Kidney (tissue), 14 donors: ENCODE results near the gene STIM1. TPM values are rescaled to one million over a fixed set of nuclear protein-coding genes. Genes with fewer than 3 reads are reported as not detected.

Source experiments
- DNase-seq, 5 donors: peaks; one replicate each; pipeline ENCODE4 v3.0.0-alpha.2; 2013 to 2020
- FAIRE-seq: peaks from 2 replicates; lab custom pipeline; 2012; peaks lifted over from hg19 to GRCh38; lab: Jason Lieb, UNC
- H3K27ac ChIP-seq, 2 donors: one replicate each; pipeline ENCODE4 v1.7.0; 2013; ENCODE audit warnings: low read depth in 2 of 2, low read length in 2 of 2, inconsistent platforms in 1 of 2
- H3K27me3 ChIP-seq: one replicate; pipeline ENCODE4 v1.7.1; 2013; ENCODE audit warnings: low read length, inconsistent platforms; ENCODE audit not compliant: control insufficient read depth, insufficient read depth
- H3K36me3 ChIP-seq, 3 donors: one replicate each; pipeline versions ENCODE4 v1.7.0 to v1.7.1; 2013; ENCODE audit warnings: low read length in 3 of 3, control low read depth in 1 of 3, inconsistent platforms in 1 of 3; ENCODE audit not compliant: insufficient read depth in 3 of 3, control insufficient read depth in 2 of 3
- H3K4me1 ChIP-seq, 3 donors: one replicate each; pipeline versions ENCODE4 v1.7.0 to v1.7.1; 2013; ENCODE audit warnings: low read length in 3 of 3, inconsistent platforms in 1 of 3, low read depth in 1 of 3; ENCODE audit not compliant: control insufficient read depth in 2 of 3, insufficient read depth in 2 of 3
- H3K4me3 ChIP-seq, 3 donors: one replicate each; pipeline versions ENCODE4 v1.7.0 to v1.8.1; 2013; ENCODE audit warnings: low read length in 3 of 3, control low read depth in 1 of 3, inconsistent platforms in 1 of 3
- H3K9ac ChIP-seq, 3 donors: one replicate each; pipeline versions ENCODE4 v1.7.0 to v1.7.1; 2013; ENCODE audit warnings: low read length in 3 of 3, control low read depth in 1 of 3, inconsistent platforms in 1 of 3
- H3K9me3 ChIP-seq, 3 donors: one replicate each; pipeline versions ENCODE4 v1.7.0 to v1.7.1; 2013; ENCODE audit warnings: low read length in 3 of 3, control low read depth in 1 of 3, inconsistent platforms in 1 of 3; ENCODE audit not compliant: control insufficient read depth in 2 of 3, insufficient read depth in 1 of 3
- intact Hi-C: fragments of 100-400 bp; cut with DNase I; formaldehyde crosslinking; loops from one replicate; pipeline ENCODE4 v1.11.1; 2022
- polyA plus RNA-seq: library from polyadenylated mRNA; stranded (reverse); fragments of 350-450 nt; fragmentation: Illumina TruSeq; extraction: RNeasy Lipid Tissue Mini Kit (QIAGEN cat#74804); gene quantifications from one replicate; pipeline ENCODE4 v1.2.3, GENCODE V29; 2014; ENCODE audit warnings: low read depth, low replicate concordance; ENCODE audit not compliant: insufficient read depth
- total RNA-seq: library from RNA; stranded (reverse); fragmentation: NEBNext Ultra II Directional; extraction: Animal tissue kit (Norgen Biotek cat#: 25700); gene quantifications from one replicate; pipeline ENCODE4 v1.2.1, GENCODE V29; 2021
- TF ChIP-seq, protein P1 (sequence below): IDR thresholded peaks from 3 replicates; pipeline ENCODE4 v1.5.1; 2012; ENCODE audit warnings: mild to moderate bottlenecking, moderate library complexity, borderline replicate concordance; ENCODE audit not compliant: insufficient read depth; ENCODE audit errors: extremely low read depth
- donor health status: control.
- donor health status: control.
- donor health status: control.
- donor health status: control.
- donor health status: control.
- donor health status: DM: yes; HTN: yes; CAD: no.
- donor health status: Normal renal cell carcinoma (clear cell type).

STIM1 gene
- total and polyA plus RNA-seq, 2 donors from 2014 or later = 15.7 to 68.0 TPM

DNA sequence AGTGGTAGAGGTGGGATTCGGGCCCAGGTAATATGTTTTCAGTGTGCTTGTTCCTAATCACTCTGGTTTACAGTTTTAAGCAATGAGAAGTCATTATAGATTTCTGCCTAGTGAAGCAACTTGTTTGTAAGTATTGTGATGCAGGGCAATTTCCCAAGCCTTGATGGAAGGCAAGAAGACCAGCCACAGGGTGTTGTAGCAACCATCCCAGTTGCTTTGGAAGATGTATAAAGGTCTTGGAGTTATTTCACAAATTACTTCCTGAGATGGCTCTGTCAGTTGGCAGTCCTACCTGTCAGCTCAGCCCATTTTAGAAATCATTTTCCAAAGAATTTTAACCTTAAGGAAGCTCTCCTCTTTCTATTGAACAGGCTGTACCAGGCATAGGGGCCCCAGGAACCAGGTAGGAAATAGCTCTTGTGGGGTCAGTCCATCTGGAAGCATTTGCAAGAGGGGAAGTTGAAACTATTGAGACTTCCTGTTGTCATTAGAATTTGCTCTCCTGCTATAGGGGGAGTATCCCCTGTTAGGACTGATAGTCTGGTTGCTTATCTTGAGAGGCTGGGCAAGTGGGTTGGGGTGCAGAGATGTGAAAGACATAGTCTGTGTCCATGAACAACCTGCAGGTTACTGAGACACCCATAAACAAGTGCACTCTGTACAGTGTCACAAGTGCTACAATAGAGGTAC lies 47.9 kb downstream of the STIM1 start:
- H3K9me3 ChIP-seq = no peaks in the 10 kb centered on the region
- H3K27me3 ChIP-seq = no peaks in the 10 kb centered on the region
- intact Hi-C loops = no loop called here
- no peak overlapping the region for H3K9ac ChIP-seq
- FAIRE-seq = no peak
- H3K4me3 ChIP-seq = no peak overlapping the region
- no peak overlapping the region for H3K27ac ChIP-seq
- no peaks in the 10 kb centered on the region for H3K36me3 ChIP-seq
- DNase-seq = no peak
- TF ChIP-seq, protein P1, sequence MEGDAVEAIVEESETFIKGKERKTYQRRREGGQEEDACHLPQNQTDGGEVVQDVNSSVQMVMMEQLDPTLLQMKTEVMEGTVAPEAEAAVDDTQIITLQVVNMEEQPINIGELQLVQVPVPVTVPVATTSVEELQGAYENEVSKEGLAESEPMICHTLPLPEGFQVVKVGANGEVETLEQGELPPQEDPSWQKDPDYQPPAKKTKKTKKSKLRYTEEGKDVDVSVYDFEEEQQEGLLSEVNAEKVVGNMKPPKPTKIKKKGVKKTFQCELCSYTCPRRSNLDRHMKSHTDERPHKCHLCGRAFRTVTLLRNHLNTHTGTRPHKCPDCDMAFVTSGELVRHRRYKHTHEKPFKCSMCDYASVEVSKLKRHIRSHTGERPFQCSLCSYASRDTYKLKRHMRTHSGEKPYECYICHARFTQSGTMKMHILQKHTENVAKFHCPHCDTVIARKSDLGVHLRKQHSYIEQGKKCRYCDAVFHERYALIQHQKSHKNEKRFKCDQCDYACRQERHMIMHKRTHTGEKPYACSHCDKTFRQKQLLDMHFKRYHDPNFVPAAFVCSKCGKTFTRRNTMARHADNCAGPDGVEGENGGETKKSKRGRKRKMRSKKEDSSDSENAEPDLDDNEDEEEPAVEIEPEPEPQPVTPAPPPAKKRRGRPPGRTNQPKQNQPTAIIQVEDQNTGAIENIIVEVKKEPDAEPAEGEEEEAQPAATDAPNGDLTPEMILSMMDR = no peak
- peaks cover 0 to 9% (median 0%) of the 10 kb centered on the region in 3 donors for H3K4me1 ChIP-seq

DNA sequence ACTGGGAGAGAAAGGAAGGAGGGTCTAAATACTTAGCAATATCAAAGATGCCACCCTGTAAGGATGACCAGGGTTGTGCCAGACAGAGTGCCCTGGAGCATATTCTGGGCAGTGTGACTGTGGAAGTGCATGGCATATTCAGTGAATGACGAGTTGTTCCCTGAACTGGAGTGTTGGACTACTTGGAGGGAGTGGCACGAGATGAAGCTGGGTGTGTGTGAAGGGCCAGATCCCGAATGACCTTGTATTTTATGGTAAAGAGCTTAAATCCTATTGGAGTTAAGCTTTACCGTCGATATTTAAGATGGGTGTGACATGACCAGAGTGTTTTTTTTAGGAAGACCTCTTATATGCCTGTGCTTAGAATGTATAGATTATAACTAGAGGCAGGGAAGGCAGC lies 48.8 kb downstream of the STIM1 start:
- intact Hi-C loops = no loop called here
- no peak overlapping the region for H3K4me3 ChIP-seq
- FAIRE-seq (no peak), DNase-seq (no peak)
- H3K9ac ChIP-seq = no peak overlapping the region
- H3K9me3 ChIP-seq = no peaks in the 10 kb centered on the region
- H3K4me1 ChIP-seq = peaks cover 0 to 9% (median 0%) of the 10 kb centered on the region in 3 donors
- no peak overlapping the region for H3K27ac ChIP-seq
- TF ChIP-seq, protein P1 = no peak
- no peaks in the 10 kb centered on the region for H3K36me3 ChIP-seq
- no peaks in the 10 kb centered on the region for H3K27me3 ChIP-seq

DNA sequence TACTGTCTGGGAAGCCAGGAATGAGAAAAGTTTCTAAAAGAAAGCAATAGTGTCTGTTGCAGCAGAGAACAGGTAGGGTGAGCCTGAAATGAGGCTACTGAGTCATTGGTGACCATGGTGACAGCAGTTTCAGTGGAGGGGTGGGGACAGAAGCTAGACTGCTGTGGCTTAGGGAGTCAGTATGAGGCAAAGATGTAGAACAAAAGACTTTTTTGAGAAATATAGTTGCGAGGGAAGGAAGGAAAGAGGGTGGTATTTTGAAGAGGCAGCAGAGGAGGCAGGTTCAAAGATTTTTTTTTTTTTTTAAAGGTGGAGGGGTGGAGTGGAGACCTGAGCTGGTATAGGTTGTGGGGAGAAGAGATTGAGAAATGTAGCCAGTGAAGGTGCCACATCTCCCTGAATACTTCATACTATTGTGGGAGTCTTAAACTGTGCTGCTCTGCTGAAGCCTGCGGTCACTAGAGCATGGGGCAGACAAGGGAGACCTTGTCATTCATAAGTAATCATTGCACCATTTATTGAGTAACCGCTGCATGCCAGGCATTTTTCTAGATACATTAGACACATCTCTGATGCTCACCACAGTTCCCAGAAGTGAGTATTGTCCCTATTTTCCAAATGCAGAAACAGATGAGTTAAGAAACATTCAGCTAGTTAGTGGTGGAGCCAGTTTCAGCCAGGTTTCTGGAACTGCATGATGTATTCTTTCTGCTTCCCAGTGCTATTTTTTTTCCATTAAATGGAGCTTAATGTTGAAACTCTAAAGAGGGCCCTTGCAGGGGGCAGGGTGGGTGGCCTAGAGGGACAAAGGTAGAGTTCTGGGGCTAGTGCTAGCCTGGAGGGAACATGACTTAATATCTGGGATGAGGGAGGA lies 49.9 kb downstream of the STIM1 start:
- FAIRE-seq = no peak
- peak in 3 of 5 donors; percentile 20 to 44 (median 43) for DNase-seq
- H3K9ac ChIP-seq = no peak overlapping the region
- H3K27ac ChIP-seq = no peak overlapping the region
- H3K4me1 ChIP-seq = peaks cover 0 to 9% (median 0%) of the 10 kb centered on the region in 3 donors
- intact Hi-C loops = no loop called here
- H3K36me3 ChIP-seq = no peaks in the 10 kb centered on the region
- no peaks in the 10 kb centered on the region for H3K9me3 ChIP-seq
- H3K4me3 ChIP-seq = no peak overlapping the region
- no peaks in the 10 kb centered on the region for H3K27me3 ChIP-seq
- TF ChIP-seq, protein P1 = no peak
